SK-N-SH (cell line): ENCODE data around the gene AARS2. TPM values are rescaled to one million over a fixed set of nuclear protein-coding genes. Genes with fewer than 3 reads are reported as not detected.

Source experiments
- CTCF ChIA-PET: fragments of 300-600, 350-600 bp; formaldehyde crosslinking; extraction: SDS; loops from one replicate; lab custom pipeline; 2021; lab: Yijun Ruan, JAX
- POLR2A ChIA-PET: fragments of 350-600 bp; sonication (Branson Sonifier 250); formaldehyde crosslinking; extraction: SDS; loops from one replicate; lab custom pipeline; 2020; ENCODE audit warnings: antibody characterized with exemption, inconsistent platforms; lab: Yijun Ruan, JAX
- DNase-seq: peaks from one replicate; pipeline ENCODE4 v3.0.0; 2012
- H2AFZ ChIP-seq: fragments of 200-600 bp; sonication (generic); 2 replicates; pipeline ENCODE4 v1.8.1; 2016; ENCODE audit warnings: antibody characterized with exemption, mild to moderate bottlenecking, low read depth
- H3F3A ChIP-seq: fragments of 200-600 bp; sonication (generic); replicated peaks from 2 replicates; pipeline ENCODE3; 2016; ENCODE audit warnings: antibody characterized with exemption, mild to moderate bottlenecking; ENCODE audit not compliant: insufficient read depth
- H3K27ac ChIP-seq, 2 experiments: fragments of 200-500 bp in 1 of 2; fragments of 200-600 bp in 1 of 2; sonication (Bioruptor generic) in 1 of 2; sonication (generic), shearing (Covaris generic) in 1 of 2; 2 replicates each; pipeline versions ENCODE4 v1.5.1 to v1.6.1; 2014 to 2016; ENCODE audit warnings: low read depth in 2 of 2, inconsistent platforms in 1 of 2, low read length in 1 of 2, mild to moderate bottlenecking in 1 of 2, mixed read lengths in 1 of 2
- H3K27me3 ChIP-seq: fragments of 200-600 bp; sonication (generic), shearing (Covaris generic); 2 replicates; pipeline ENCODE4 v1.6.1; 2016; ENCODE audit warnings: mixed run types; ENCODE audit not compliant: insufficient read depth
- H3K36me3 ChIP-seq, 2 experiments: fragments of 200-500 bp in 1 of 2; fragments of 200-600 bp in 1 of 2; sonication (Bioruptor generic) in 1 of 2; sonication (generic) in 1 of 2; replicated peaks in 1 of 2; 2 replicates each; pipeline versions ENCODE3 to v1.5.1; 2014 to 2016; ENCODE audit warnings: low read length in 1 of 2, mild to moderate bottlenecking in 1 of 2; ENCODE audit not compliant: insufficient read depth in 2 of 2, control insufficient read depth in 1 of 2
- H3K4me1 ChIP-seq, 2 experiments: fragments of 200-500 bp in 1 of 2; fragments of 200-600 bp in 1 of 2; sonication (Bioruptor generic) in 1 of 2; sonication (generic), shearing (Covaris generic) in 1 of 2; 2 replicates each; pipeline versions ENCODE4 v1.5.1 to v1.6.1; 2014 to 2016; ENCODE audit warnings: low read depth in 1 of 2, low read length in 1 of 2, mixed run types in 1 of 2; ENCODE audit not compliant: insufficient read depth in 2 of 2, control insufficient read depth in 1 of 2
- H3K4me2 ChIP-seq: fragments of 200-600 bp; sonication (generic), shearing (Covaris generic); 2 replicates; pipeline ENCODE4 v1.6.1; 2017; ENCODE audit warnings: mixed run types
- H3K4me3 ChIP-seq, 2 experiments: fragments of 200-500 bp in 1 of 2; fragments of 200-600 bp in 1 of 2; sonication (Bioruptor generic) in 1 of 2; sonication (generic), shearing (Covaris generic) in 1 of 2; 2 replicates each; pipeline versions ENCODE4 v1.5.1 to v1.8.1; 2014 to 2016; ENCODE audit warnings: low read depth in 2 of 2, inconsistent platforms in 1 of 2, low read length in 1 of 2, mild to moderate bottlenecking in 1 of 2, mixed read lengths in 1 of 2, moderate library complexity in 1 of 2
- H3K79me2 ChIP-seq: fragments of 200-600 bp; sonication (generic); 2 replicates; pipeline ENCODE4 v1.8.1; 2017; ENCODE audit warnings: mild to moderate bottlenecking; ENCODE audit not compliant: insufficient read depth
- H3K9ac ChIP-seq: fragments of 200-600 bp; sonication (generic); 2 replicates; pipeline ENCODE4 v1.6.1; 2017; ENCODE audit warnings: mixed run types
- H3K9me2 ChIP-seq: fragments of 200-600 bp; sonication (generic); 2 replicates; pipeline ENCODE4 v1.6.1; 2017; ENCODE audit warnings: mixed run types
- H3K9me3 ChIP-seq: fragments of 200-600 bp; sonication (generic); 2 replicates; pipeline ENCODE4 v1.6.1; 2017; ENCODE audit warnings: mixed run types, mild to moderate bottlenecking, moderate library complexity
- H4K20me1 ChIP-seq: fragments of 200-600 bp; sonication (generic); 2 replicates; pipeline ENCODE4 v1.6.1; 2017; ENCODE audit warnings: mild to moderate bottlenecking, mixed run types; ENCODE audit not compliant: insufficient read depth
- CHD2 ChIP-seq: fragments of 150-350 bp; IDR thresholded peaks from 2 replicates; pipeline ENCODE4 v1.6.1; 2018; ENCODE audit warnings: low read length; ENCODE audit not compliant: partially characterized antibody
- ELF1 ChIP-seq: IDR thresholded peaks from 2 replicates; pipeline ENCODE4 v1.4.0; 2012
- EP300 ChIP-seq, 2 experiments: IDR thresholded peaks; 2 replicates each; pipeline versions ENCODE4 v1.4.0 to v1.6.1; 2012; ENCODE audit warnings: borderline replicate concordance in 1 of 2, low read depth in 1 of 2, low read length in 1 of 2
- FOSL2 ChIP-seq: IDR thresholded peaks from 2 replicates; pipeline ENCODE4 v1.4.0; 2012; ENCODE audit warnings: low read depth, mild to moderate bottlenecking, moderate library complexity, borderline replicate concordance
- FOXM1 ChIP-seq: IDR thresholded peaks from 2 replicates; pipeline ENCODE4 v1.4.0; 2012; ENCODE audit warnings: low read depth, mild to moderate bottlenecking
- MEF2A ChIP-seq: IDR thresholded peaks from 2 replicates; pipeline ENCODE4 v1.4.0; 2012; ENCODE audit warnings: low read depth, borderline replicate concordance
- NRF1 ChIP-seq: IDR thresholded peaks from 2 replicates; pipeline ENCODE4 v1.6.1; 2012; ENCODE audit warnings: low read depth, mild to moderate bottlenecking, low read length
- RAD21 ChIP-seq: IDR thresholded peaks from 2 replicates; pipeline ENCODE4 v1.6.1; 2012; ENCODE audit warnings: mild to moderate bottlenecking, low read length
- RCOR1 ChIP-seq: fragments of 150-350 bp; IDR thresholded peaks from 2 replicates; pipeline ENCODE4 v1.6.1; 2017; ENCODE audit warnings: antibody characterized with exemption, low read length
- REST ChIP-seq: IDR thresholded peaks from 2 replicates; pipeline ENCODE4 v1.6.1; 2012; ENCODE audit warnings: mild to moderate bottlenecking, low read depth, low read length, moderate library complexity
- SMC3 ChIP-seq: IDR thresholded peaks from 2 replicates; pipeline ENCODE4 v1.6.1; 2012; ENCODE audit warnings: low read depth, low read length, improper control_type of control experiment
- TEAD4 ChIP-seq: IDR thresholded peaks from 2 replicates; pipeline ENCODE4 v1.4.0; 2012; ENCODE audit warnings: mild to moderate bottlenecking, borderline replicate concordance; ENCODE audit not compliant: insufficient read depth
- WGBS: methylation state at CpG from one replicate; pipeline ENCODE4 v1.1.6; 2017; ENCODE audit warnings: low lambda C conversion rate; 5-methylcytosine and 5-hydroxymethylcytosine counted together
- polyA plus RNA-seq, 3 experiments: library from polyadenylated mRNA; depleted of rRNA; stranded (reverse); fragments of >200 nt; gene quantifications; 2 replicates each; pipeline ENCODE4 v1.2.3, GENCODE V29; 2012
- TF ChIP-seq, protein P1 (sequence below): IDR thresholded peaks from 2 replicates; pipeline ENCODE4 v1.4.0; 2012; ENCODE audit warnings: low read depth, borderline replicate concordance
- TF ChIP-seq, protein P2 (sequence below): IDR thresholded peaks from 2 replicates; pipeline ENCODE4 v1.4.0; 2012; ENCODE audit warnings: low read depth
- TF ChIP-seq, protein P3 (sequence below): IDR thresholded peaks from 2 replicates; pipeline ENCODE4; 2012

Gene AARS2
- polyA plus RNA-seq, 1 of the 3 experiments (the other 2 are of a cell fraction): 9.5 TPM

- H3K4me1 ChIP-seq: peaks cover 4 to 8% of the 10 kb centered on the region in 2 experiments; a peak in 3 of 4 replicates
- no peak overlapping the region for H3K9ac ChIP-seq
- ChIA-PET POLR2A (interaction anchor here (0.8 to 1.5 kb wide), 2 partner anchors 12 to 63 kb away, joined by 3 read pairs; partner anchors contain the start of gene HSP90AB1), CTCF (interaction anchor here (1.0 to 16.5 kb wide), 6 partner anchors 12 to 72 kb away, joined by 3 to 238 read pairs (median 4); partner anchors contain the start of genes NFKBIE and TMEM151B)
- H4K20me1 ChIP-seq: no peaks in the 10 kb centered on the region
- no peak overlapping the region for H3K4me2 ChIP-seq
- no peaks in the 10 kb centered on the region for H3K27me3 ChIP-seq
- no peak overlapping the region for H3K4me3 ChIP-seq
- TF ChIP-seq RCOR1 (no peak), CHD2 (no peak), RAD21 (no peak), SMC3 (no peak), NRF1 (no peak), FOSL2 (no peak), FOXM1 (no peak), EP300 (IDR thresholded peaks at IDR 0.05; ENCODE audit: borderline replicate concordance in 1 of 2, low read depth in 1 of 2, low read length in 1 of 2) (no peak), REST (no peak), MEF2A (no peak), ELF1 (no peak)
- TF ChIP-seq, protein P1, sequence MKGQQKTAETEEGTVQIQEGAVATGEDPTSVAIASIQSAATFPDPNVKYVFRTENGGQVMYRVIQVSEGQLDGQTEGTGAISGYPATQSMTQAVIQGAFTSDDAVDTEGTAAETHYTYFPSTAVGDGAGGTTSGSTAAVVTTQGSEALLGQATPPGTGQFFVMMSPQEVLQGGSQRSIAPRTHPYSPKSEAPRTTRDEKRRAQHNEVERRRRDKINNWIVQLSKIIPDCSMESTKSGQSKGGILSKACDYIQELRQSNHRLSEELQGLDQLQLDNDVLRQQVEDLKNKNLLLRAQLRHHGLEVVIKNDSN: no peak
- TF ChIP-seq, protein P2, sequence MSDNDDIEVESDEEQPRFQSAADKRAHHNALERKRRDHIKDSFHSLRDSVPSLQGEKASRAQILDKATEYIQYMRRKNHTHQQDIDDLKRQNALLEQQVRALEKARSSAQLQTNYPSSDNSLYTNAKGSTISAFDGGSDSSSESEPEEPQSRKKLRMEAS: no peak
- peaks cover 11% of the 10 kb centered on the region; the same call in 1 of the 2 replicates for H3K79me2 ChIP-seq
- no peak overlapping the region for H2AFZ ChIP-seq
- no peak for DNase-seq
- H3K27ac ChIP-seq: no peak overlapping the region
- H3F3A ChIP-seq: no peaks in the 10 kb centered on the region
- H3K9me3 ChIP-seq: no peaks in the 10 kb centered on the region
- peaks cover 13 to 55% of the 10 kb centered on the region in 2 experiments for H3K36me3 ChIP-seq
- H3K9me2 ChIP-seq: no peaks in the 10 kb centered on the region
Measured at GRCh38 chr6:44309631-44310030, 3.5 kb downstream of the AARS2 start.

DNA sequence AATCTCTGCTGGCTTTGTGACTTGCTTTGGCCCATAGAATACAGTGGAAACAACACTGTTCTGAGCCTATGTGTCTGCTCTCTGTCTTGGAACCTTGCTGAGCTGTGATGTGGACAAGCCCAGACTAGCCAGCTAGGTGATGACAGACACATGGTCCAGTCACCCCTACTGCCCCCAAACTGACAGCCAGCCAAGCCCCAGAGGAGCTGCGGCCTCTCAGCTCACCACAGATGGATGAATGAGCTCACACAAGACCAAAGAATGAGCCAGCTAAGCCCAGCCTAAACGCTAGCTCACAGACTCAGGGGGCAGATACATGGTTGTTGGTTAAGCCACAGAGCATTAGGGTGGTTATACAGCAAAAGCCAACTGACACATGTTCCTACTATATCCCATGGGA lies 4.1 kb downstream of the AARS2 start:
- H3K9ac ChIP-seq: no peak overlapping the region
- POLR2A ChIA-PET: interaction anchor here (1.5 kb wide), 1 partner anchor 63 kb away, joined by 3 read pairs; the partner anchor contains the start of gene HSP90AB1

More for the DNA sequence above, 4.1 kb downstream of the AARS2 start:
- TF ChIP-seq RAD21: no peak
- TF ChIP-seq, protein P3, sequence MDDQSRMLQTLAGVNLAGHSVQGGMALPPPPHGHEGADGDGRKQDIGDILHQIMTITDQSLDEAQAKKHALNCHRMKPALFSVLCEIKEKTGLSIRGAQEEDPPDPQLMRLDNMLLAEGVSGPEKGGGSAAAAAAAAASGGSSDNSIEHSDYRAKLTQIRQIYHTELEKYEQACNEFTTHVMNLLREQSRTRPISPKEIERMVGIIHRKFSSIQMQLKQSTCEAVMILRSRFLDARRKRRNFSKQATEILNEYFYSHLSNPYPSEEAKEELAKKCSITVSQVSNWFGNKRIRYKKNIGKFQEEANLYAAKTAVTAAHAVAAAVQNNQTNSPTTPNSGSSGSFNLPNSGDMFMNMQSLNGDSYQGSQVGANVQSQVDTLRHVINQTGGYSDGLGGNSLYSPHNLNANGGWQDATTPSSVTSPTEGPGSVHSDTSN: no peak
- TF ChIP-seq TEAD4: no peak
- H3K36me3 ChIP-seq: peaks cover 13 to 60% of the 10 kb centered on the region in 2 experiments
- DNase-seq: no peak
- no peak overlapping the region; a peak in 1 of 4 replicates for H3K27ac ChIP-seq
- H3K27me3 ChIP-seq: no peaks in the 10 kb centered on the region
- WGBS: 83% methylated on average over 1 of the region's 2 CpGs
- H3F3A ChIP-seq: no peaks in the 10 kb centered on the region
- no peaks in the 10 kb centered on the region for H4K20me1 ChIP-seq
- no peaks in the 10 kb centered on the region for H3K9me2 ChIP-seq
- H2AFZ ChIP-seq: no peak overlapping the region
- no peak overlapping the region for H3K4me3 ChIP-seq
- no peak overlapping the region for H3K4me2 ChIP-seq
- H3K9me3 ChIP-seq: no peaks in the 10 kb centered on the region
- H3K79me2 ChIP-seq: peaks cover 11% of the 10 kb centered on the region; the same call in 1 of the 2 replicates
- peaks cover 4 to 8% of the 10 kb centered on the region in 2 experiments; a peak in 3 of 4 replicates for H3K4me1 ChIP-seq
- CTCF ChIA-PET: interaction anchor here (1.0 to 16.5 kb wide), 6 partner anchors 11 to 71 kb away, joined by 3 to 238 read pairs (median 4); partner anchors contain the start of genes NFKBIE and TMEM151B
